HepG2 (cell line): ENCODE measurements around the gene RPP25L. TPM values are rescaled to one million over a fixed set of nuclear protein-coding genes. Genes with fewer than 3 reads are reported as not detected.

ENCODE experiments used
- CCAR2 ChIP-seq: fragments of 200-400 bp; formaldehyde crosslinking; optimal IDR thresholded peaks from 2 replicates; pipeline ENCODE3; 2018; ENCODE audit warnings: low read depth, mild to moderate bottlenecking, low read length, moderate library complexity
- HNF4A ChIP-seq: sonication (generic); formaldehyde crosslinking; IDR thresholded peaks from 2 replicates; pipeline ENCODE4 v1.4.0; 2020; ENCODE audit warnings: missing genetic modification reagents
- JUN ChIP-seq: sonication (generic); formaldehyde crosslinking; IDR thresholded peaks from 2 replicates; pipeline ENCODE4 v1.4.0; 2020; ENCODE audit warnings: mild to moderate bottlenecking, missing genetic modification reagents
- MED8 ChIP-seq: sonication (generic); formaldehyde crosslinking; IDR thresholded peaks from 2 replicates; pipeline ENCODE4 v1.8.1; 2023; ENCODE audit warnings: mild to moderate bottlenecking, missing genetic modification reagents; ENCODE audit not compliant: insufficient replicate concordance
- PHF21A ChIP-seq: sonication (generic); formaldehyde crosslinking; IDR thresholded peaks from 2 replicates; pipeline ENCODE4 v1.5.0; 2020; ENCODE audit warnings: mild to moderate bottlenecking, missing genetic modification reagents
- PPARG ChIP-seq: conservative IDR thresholded peaks from 2 replicates; pipeline ENCODE4 v1.6.1; 2016; ENCODE audit warnings: missing biosample characterization, missing genetic modification reagents
- RCOR2 ChIP-seq: IDR thresholded peaks from 2 replicates; pipeline ENCODE4 v1.6.1; 2016; ENCODE audit warnings: missing biosample characterization, missing genetic modification reagents
- RFX1 ChIP-seq: fragments of 450-650 bp; IDR thresholded peaks from 2 replicates; pipeline ENCODE4 v1.6.1; 2017
- SAFB2 ChIP-seq: sonication (generic); formaldehyde crosslinking; IDR thresholded peaks from 2 replicates; pipeline ENCODE4 v1.5.1; 2020; ENCODE audit warnings: missing genetic modification reagents, low read depth, mild to moderate bottlenecking, borderline replicate concordance
- SNAPC2 ChIP-seq: sonication (generic); formaldehyde crosslinking; IDR thresholded peaks from 2 replicates; pipeline ENCODE4 v1.8.1; 2022; ENCODE audit warnings: mild to moderate bottlenecking, missing genetic modification reagents
- SP140L ChIP-seq: sonication (generic); formaldehyde crosslinking; IDR thresholded peaks from 2 replicates; pipeline ENCODE4 v1.4.0; 2020; ENCODE audit warnings: missing genetic modification reagents, borderline replicate concordance
- STAG1 ChIP-seq: sonication (generic); formaldehyde crosslinking; IDR thresholded peaks from 2 replicates; pipeline ENCODE4 v1.4.0; 2020; ENCODE audit warnings: missing genetic modification reagents
- STAT5B ChIP-seq: sonication (generic); formaldehyde crosslinking; IDR thresholded peaks from 2 replicates; pipeline ENCODE4 v1.4.0; 2020; ENCODE audit warnings: missing genetic modification reagents
- TBL1XR1 ChIP-seq: fragments of 150-350 bp; IDR thresholded peaks from 2 replicates; pipeline ENCODE4 v1.6.1; 2014; ENCODE audit warnings: borderline replicate concordance, low read length; ENCODE audit not compliant: partially characterized antibody
- TCF7L2 ChIP-seq: IDR thresholded peaks from 2 replicates; pipeline ENCODE4 v1.6.1; 2011; ENCODE audit warnings: mild to moderate bottlenecking, low read depth, low read length, moderate library complexity
- TEAD3 ChIP-seq: optimal IDR thresholded peaks from 2 replicates; pipeline ENCODE3; 2016; ENCODE audit warnings: borderline replicate concordance
- ZEB1 ChIP-seq: IDR thresholded peaks from 2 replicates; pipeline ENCODE4 v1.6.1; 2012; ENCODE audit warnings: mild to moderate bottlenecking, low read depth, inconsistent platforms; ENCODE audit not compliant: insufficient replicate concordance
- ZFY ChIP-seq: sonication (generic); formaldehyde crosslinking; IDR thresholded peaks from 2 replicates; pipeline ENCODE4 v1.4.0; 2020; ENCODE audit warnings: missing genetic modification reagents
- ZNF30 ChIP-seq: sonication (generic); formaldehyde crosslinking; IDR thresholded peaks from 2 replicates; pipeline ENCODE4 v1.5.0; 2020; ENCODE audit warnings: mild to moderate bottlenecking, missing genetic modification reagents
- ZNF337 ChIP-seq: sonication (generic); formaldehyde crosslinking; IDR thresholded peaks from 2 replicates; pipeline ENCODE4 v1.5.1; 2020; ENCODE audit warnings: missing genetic modification reagents, low read depth, mild to moderate bottlenecking, borderline replicate concordance
- ZNF383 ChIP-seq: sonication (generic); formaldehyde crosslinking; IDR thresholded peaks from 2 replicates; pipeline ENCODE4 v1.4.0; 2020; ENCODE audit warnings: missing genetic modification reagents, mild to moderate bottlenecking, borderline replicate concordance
- ZNF496 ChIP-seq: sonication (generic); formaldehyde crosslinking; IDR thresholded peaks from 2 replicates; pipeline ENCODE4 v1.8.1; 2023; ENCODE audit warnings: mild to moderate bottlenecking, moderate library complexity, missing genetic modification reagents; ENCODE audit not compliant: insufficient replicate concordance
- ZNF543 ChIP-seq: sonication (generic); formaldehyde crosslinking; IDR thresholded peaks from 2 replicates; pipeline ENCODE4 v1.4.0; 2020; ENCODE audit warnings: mild to moderate bottlenecking, missing genetic modification reagents
- ZNF549 ChIP-seq: sonication (generic); formaldehyde crosslinking; IDR thresholded peaks from 2 replicates; pipeline ENCODE4 v1.5.0; 2020; ENCODE audit warnings: missing genetic modification reagents
- ZNF558 ChIP-seq: sonication (generic); formaldehyde crosslinking; IDR thresholded peaks from 2 replicates; pipeline ENCODE4 v1.9.0; 2022; ENCODE audit warnings: mild to moderate bottlenecking, missing genetic modification reagents, borderline replicate concordance
- ZNF782 ChIP-seq: sonication (generic); formaldehyde crosslinking; IDR thresholded peaks from 2 replicates; pipeline ENCODE4 v1.4.0; 2020; ENCODE audit warnings: missing genetic modification reagents, mild to moderate bottlenecking, borderline replicate concordance
- polyA plus RNA-seq, 8 experiments: library from polyadenylated mRNA; depleted of rRNA in 3 of 8; stranded (reverse) in 7 of 8; unstranded in 1 of 8; fragments of >200 nt; fragmentation: Illumina TruSeq in 4 of 8; extraction: Trizol in 4 of 8; gene quantifications; 2 replicates each; pipeline versions ENCODE4 v1.2.1 to v1.2.3, GENCODE V29; 2011 to 2016; ENCODE audit warnings: low read depth in 4 of 8, missing spikeins in 1 of 8, mixed read lengths in 1 of 8; ENCODE audit not compliant: insufficient read depth in 1 of 8
- total RNA-seq, 5 experiments: library from RNA; depleted of rRNA; stranded (reverse); fragments of >200 nt; fragmentation: Illumina TruSeq; extraction: Trizol; gene quantifications; 2 replicates each; pipeline ENCODE4 v1.2.3, GENCODE V29; 2016; ENCODE audit warnings: low read depth in 1 of 5
- TF ChIP-seq, protein P1 (sequence below): conservative IDR thresholded peaks from 2 replicates; pipeline ENCODE4 v1.6.1; 2018; ENCODE audit warnings: missing genetic modification reagents
- TF ChIP-seq, protein P2 (sequence below): sonication (generic); formaldehyde crosslinking; conservative IDR thresholded peaks from 2 replicates; pipeline ENCODE4 v1.8.0; 2022; ENCODE audit warnings: low read depth, missing genetic modification reagents
- TF ChIP-seq, protein P3 (sequence below): sonication (generic); formaldehyde crosslinking; conservative IDR thresholded peaks from 2 replicates; pipeline ENCODE4 v1.4.0; 2020; ENCODE audit warnings: missing genetic modification reagents

The RPP25L gene
- total and polyA plus RNA-seq, 2 of the 13 experiments (the other 11 are each of a cell fraction or from before 2014, with no cell fraction given) = 24.5 to 27.3 TPM

DNA sequence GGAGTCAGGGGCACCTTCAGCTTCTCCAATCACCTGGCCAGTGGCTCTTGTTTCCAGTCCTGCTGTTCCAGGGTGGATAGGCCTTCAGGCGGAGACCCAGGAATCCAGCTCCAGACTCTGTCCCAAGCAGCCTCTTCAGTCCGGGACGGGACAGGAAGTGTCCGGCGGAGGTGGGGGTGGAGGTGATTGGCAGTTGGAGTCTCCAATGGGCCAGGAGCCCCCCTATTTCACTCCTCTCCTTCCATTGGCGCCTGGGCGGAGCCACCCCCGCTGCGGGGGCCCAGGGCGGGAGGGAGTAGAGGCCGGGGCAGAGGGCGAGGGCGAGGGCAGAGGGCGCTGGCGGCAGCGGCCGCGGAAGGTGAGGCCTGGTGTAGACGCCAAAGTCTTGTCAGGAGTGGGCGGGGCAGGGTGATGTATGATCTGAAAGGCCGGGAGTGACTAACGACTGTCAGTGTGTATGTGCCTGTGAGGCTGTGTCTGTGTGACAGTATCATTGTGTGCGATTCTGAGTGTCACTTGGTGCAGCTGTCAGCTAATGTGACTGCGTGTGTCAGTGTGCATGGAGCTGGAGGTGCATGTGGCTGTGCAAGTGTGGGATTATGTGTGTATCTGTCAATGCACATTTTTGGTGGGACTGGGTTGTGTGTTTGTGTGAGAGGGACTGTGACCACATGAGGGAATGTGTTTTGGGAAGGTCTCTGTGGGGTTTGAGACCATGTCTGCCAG lies 40.1 kb upstream of the RPP25L start, which contains the start of gene IL11RA (continued):
- TF ChIP-seq TEAD3 (CRISPR knock-in tag) = peak; percentile 10
- TF ChIP-seq SP140L (CRISPR knock-in tag) = no peak
- no peak for TF ChIP-seq ZNF383
- 0 out of 2 replicates have a peak, but pooled peaks have one; percentile 6 for TF ChIP-seq ZNF558 (CRISPR knock-in tag)
- 0 out of 2 replicates have a peak, but pooled peaks have one; percentile 37 for TF ChIP-seq SNAPC2 (CRISPR knock-in tag)
- no peak for TF ChIP-seq CCAR2
- TF ChIP-seq PPARG (CRISPR knock-in tag) = peak; percentile 39
- TF ChIP-seq ZNF30 (CRISPR knock-in tag) = no peak
- peak; percentile 45 for TF ChIP-seq MED8 (CRISPR knock-in tag)
- TF ChIP-seq ZNF337 (CRISPR knock-in tag) = no peak
- 0 out of 2 replicates have a peak, but pooled peaks have one; percentile 20 for TF ChIP-seq STAG1 (CRISPR knock-in tag)
- no peak for TF ChIP-seq RFX1
- no peak for TF ChIP-seq JUN (CRISPR knock-in tag)
- TF ChIP-seq ZEB1 = no peak
- 0 out of 2 replicates have a peak, but pooled peaks have one; percentile 23 for TF ChIP-seq ZNF543 (CRISPR knock-in tag)
- TF ChIP-seq, protein P1, sequence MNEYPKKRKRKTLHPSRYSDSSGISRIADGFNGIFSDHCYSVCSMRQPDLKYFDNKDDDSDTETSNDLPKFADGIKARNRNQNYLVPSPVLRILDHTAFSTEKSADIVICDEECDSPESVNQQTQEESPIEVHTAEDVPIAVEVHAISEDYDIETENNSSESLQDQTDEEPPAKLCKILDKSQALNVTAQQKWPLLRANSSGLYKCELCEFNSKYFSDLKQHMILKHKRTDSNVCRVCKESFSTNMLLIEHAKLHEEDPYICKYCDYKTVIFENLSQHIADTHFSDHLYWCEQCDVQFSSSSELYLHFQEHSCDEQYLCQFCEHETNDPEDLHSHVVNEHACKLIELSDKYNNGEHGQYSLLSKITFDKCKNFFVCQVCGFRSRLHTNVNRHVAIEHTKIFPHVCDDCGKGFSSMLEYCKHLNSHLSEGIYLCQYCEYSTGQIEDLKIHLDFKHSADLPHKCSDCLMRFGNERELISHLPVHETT (CRISPR knock-in tag) = no peak; the same call in 1 of the 2 replicates
- no peak for TF ChIP-seq TBL1XR1
- TF ChIP-seq HNF4A = peak; percentile 84
- TF ChIP-seq SAFB2 = no peak; the same call in 1 of the 2 replicates
- no peak for TF ChIP-seq RCOR2 (CRISPR knock-in tag)
- TF ChIP-seq PHF21A = peak; percentile 96
- TF ChIP-seq ZFY (CRISPR knock-in tag) = peak; percentile 75
- TF ChIP-seq STAT5B (CRISPR knock-in tag) = no peak
- no peak for TF ChIP-seq ZNF549 (CRISPR knock-in tag)
- TF ChIP-seq, protein P2, sequence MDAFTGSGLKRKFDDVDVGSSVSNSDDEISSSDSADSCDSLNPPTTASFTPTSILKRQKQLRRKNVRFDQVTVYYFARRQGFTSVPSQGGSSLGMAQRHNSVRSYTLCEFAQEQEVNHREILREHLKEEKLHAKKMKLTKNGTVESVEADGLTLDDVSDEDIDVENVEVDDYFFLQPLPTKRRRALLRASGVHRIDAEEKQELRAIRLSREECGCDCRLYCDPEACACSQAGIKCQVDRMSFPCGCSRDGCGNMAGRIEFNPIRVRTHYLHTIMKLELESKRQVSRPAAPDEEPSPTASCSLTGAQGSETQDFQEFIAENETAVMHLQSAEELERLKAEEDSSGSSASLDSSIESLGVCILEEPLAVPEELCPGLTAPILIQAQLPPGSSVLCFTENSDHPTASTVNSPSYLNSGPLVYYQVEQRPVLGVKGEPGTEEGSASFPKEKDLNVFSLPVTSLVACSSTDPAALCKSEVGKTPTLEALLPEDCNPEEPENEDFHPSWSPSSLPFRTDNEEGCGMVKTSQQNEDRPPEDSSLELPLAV (CRISPR knock-in tag) = no peak
- TF ChIP-seq ZNF496 (CRISPR knock-in tag) = no peak
- TF ChIP-seq, protein P3, sequence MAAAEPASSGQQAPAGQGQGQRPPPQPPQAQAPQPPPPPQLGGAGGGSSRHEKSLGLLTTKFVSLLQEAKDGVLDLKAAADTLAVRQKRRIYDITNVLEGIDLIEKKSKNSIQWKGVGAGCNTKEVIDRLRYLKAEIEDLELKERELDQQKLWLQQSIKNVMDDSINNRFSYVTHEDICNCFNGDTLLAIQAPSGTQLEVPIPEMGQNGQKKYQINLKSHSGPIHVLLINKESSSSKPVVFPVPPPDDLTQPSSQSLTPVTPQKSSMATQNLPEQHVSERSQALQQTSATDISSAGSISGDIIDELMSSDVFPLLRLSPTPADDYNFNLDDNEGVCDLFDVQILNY (CRISPR knock-in tag) = 0 out of 2 replicates have a peak, but pooled peaks have one; percentile 47
- TF ChIP-seq TCF7L2 = no peak
- TF ChIP-seq ZNF782 (CRISPR knock-in tag) = no peak
